ENCODE results near the gene ENTPD5. TPM values are rescaled to one million over a fixed set of nuclear protein-coding genes. Genes with fewer than 3 reads are reported as not detected.

ENTPD5 gene
- total RNA-seq, 1 experiment from 2014 or later, result 10.6 TPM

DNA sequence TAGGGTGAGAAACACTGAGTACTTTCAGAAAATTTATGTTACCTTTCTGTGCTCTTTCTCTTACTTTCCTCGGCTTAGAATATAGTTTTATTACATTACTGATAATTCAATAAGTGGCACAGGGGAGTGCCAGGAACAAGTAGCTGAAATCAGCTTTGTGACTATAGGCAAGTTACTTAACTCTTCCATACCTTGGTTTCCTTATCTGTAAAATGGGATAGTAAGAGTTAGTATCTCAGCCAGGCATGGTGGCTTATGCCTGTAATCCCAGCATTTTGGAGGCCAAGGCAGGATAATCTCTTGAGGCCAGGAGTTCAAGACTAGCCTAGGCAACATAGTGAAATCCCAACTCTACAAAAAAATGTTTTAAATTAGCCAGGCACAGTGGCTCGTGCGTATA lies 15.5 kb upstream of the ENTPD5 start:
- CTCF ChIA-PET, result interaction anchor here (0.6 kb wide), 1 partner anchor 16 kb away, joined by 3 read pairs; no protein-coding TSS in a partner anchor
- ATAC-seq (no peak), DNase-seq (ENCODE audit: low spot score) (no peak)
- Mint-ChIP-seq H3K4me3 (no peak overlapping the region), H3K36me3 (no peaks in the 10 kb centered on the region), H3K9me3 (no peaks in the 10 kb centered on the region), H3K4me1 (no peaks in the 10 kb centered on the region), H3K27me3 (ENCODE audit: low read depth) (no peaks in the 10 kb centered on the region), H3K27ac (no peak overlapping the region)
- TF ChIP-seq, protein P1, sequence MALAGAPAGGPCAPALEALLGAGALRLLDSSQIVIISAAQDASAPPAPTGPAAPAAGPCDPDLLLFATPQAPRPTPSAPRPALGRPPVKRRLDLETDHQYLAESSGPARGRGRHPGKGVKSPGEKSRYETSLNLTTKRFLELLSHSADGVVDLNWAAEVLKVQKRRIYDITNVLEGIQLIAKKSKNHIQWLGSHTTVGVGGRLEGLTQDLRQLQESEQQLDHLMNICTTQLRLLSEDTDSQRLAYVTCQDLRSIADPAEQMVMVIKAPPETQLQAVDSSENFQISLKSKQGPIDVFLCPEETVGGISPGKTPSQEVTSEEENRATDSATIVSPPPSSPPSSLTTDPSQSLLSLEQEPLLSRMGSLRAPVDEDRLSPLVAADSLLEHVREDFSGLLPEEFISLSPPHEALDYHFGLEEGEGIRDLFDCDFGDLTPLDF (CRISPR knock-in tag; IDR thresholded peaks at IDR 0.05), result no peak
- TF ChIP-seq ZBTB21 (CRISPR knock-in tag; IDR thresholded peaks at IDR 0.05; ENCODE audit: borderline replicate concordance) (no peak), TEAD4 (CRISPR knock-in tag; IDR thresholded peaks at IDR 0.05) (no peak), RORB (CRISPR knock-in tag; IDR thresholded peaks at IDR 0.05) (no peak), SMAD3 (CRISPR knock-in tag; IDR thresholded peaks at IDR 0.05; ENCODE audit: borderline replicate concordance) (no peak), ZNF232 (CRISPR knock-in tag; IDR thresholded peaks at IDR 0.05) (no peak), ZNF263 (CRISPR knock-in tag; IDR thresholded peaks at IDR 0.05; ENCODE audit: low read depth) (no peak), NFYB (CRISPR knock-in tag; conservative IDR thresholded peaks at IDR 0.05; ENCODE audit: low read depth) (no peak), ZNF671 (CRISPR knock-in tag; IDR thresholded peaks at IDR 0.05) (no peak), GRHL2 (CRISPR knock-in tag; IDR thresholded peaks at IDR 0.05; ENCODE audit: insufficient replicate concordance, severe bottlenecking) (no peak)
- TF ChIP-seq, protein P2, sequence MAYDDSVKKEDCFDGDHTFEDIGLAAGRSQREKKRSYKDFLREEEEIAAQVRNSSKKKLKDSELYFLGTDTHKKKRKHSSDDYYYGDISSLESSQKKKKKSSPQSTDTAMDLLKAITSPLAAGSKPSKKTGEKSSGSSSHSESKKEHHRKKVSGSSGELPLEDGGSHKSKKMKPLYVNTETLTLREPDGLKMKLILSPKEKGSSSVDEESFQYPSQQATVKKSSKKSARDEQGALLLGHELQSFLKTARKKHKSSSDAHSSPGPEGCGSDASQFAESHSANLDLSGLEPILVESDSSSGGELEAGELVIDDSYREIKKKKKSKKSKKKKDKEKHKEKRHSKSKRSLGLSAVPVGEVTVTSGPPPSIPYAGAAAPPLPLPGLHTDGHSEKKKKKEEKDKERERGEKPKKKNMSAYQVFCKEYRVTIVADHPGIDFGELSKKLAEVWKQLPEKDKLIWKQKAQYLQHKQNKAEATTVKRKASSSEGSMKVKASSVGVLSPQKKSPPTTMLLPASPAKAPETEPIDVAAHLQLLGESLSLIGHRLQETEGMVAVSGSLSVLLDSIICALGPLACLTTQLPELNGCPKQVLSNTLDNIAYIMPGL (CRISPR knock-in tag; IDR thresholded peaks at IDR 0.05), result no peak
- TF ChIP-seq, protein P3, sequence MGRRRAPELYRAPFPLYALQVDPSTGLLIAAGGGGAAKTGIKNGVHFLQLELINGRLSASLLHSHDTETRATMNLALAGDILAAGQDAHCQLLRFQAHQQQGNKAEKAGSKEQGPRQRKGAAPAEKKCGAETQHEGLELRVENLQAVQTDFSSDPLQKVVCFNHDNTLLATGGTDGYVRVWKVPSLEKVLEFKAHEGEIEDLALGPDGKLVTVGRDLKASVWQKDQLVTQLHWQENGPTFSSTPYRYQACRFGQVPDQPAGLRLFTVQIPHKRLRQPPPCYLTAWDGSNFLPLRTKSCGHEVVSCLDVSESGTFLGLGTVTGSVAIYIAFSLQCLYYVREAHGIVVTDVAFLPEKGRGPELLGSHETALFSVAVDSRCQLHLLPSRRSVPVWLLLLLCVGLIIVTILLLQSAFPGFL (CRISPR knock-in tag; IDR thresholded peaks at IDR 0.05; ENCODE audit: borderline replicate concordance), result no peak
- TF ChIP-seq, protein P4, sequence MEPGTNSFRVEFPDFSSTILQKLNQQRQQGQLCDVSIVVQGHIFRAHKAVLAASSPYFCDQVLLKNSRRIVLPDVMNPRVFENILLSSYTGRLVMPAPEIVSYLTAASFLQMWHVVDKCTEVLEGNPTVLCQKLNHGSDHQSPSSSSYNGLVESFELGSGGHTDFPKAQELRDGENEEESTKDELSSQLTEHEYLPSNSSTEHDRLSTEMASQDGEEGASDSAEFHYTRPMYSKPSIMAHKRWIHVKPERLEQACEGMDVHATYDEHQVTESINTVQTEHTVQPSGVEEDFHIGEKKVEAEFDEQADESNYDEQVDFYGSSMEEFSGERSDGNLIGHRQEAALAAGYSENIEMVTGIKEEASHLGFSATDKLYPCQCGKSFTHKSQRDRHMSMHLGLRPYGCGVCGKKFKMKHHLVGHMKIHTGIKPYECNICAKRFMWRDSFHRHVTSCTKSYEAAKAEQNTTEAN (CRISPR knock-in tag; IDR thresholded peaks at IDR 0.05), result no peak
- TF ChIP-seq, protein P5, sequence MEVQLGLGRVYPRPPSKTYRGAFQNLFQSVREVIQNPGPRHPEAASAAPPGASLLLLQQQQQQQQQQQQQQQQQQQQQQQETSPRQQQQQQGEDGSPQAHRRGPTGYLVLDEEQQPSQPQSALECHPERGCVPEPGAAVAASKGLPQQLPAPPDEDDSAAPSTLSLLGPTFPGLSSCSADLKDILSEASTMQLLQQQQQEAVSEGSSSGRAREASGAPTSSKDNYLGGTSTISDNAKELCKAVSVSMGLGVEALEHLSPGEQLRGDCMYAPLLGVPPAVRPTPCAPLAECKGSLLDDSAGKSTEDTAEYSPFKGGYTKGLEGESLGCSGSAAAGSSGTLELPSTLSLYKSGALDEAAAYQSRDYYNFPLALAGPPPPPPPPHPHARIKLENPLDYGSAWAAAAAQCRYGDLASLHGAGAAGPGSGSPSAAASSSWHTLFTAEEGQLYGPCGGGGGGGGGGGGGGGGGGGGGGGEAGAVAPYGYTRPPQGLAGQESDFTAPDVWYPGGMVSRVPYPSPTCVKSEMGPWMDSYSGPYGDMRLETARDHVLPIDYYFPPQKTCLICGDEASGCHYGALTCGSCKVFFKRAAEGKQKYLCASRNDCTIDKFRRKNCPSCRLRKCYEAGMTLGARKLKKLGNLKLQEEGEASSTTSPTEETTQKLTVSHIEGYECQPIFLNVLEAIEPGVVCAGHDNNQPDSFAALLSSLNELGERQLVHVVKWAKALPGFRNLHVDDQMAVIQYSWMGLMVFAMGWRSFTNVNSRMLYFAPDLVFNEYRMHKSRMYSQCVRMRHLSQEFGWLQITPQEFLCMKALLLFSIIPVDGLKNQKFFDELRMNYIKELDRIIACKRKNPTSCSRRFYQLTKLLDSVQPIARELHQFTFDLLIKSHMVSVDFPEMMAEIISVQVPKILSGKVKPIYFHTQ (CRISPR knock-in tag; IDR thresholded peaks at IDR 0.05), result no peak
- TF ChIP-seq, protein P6, sequence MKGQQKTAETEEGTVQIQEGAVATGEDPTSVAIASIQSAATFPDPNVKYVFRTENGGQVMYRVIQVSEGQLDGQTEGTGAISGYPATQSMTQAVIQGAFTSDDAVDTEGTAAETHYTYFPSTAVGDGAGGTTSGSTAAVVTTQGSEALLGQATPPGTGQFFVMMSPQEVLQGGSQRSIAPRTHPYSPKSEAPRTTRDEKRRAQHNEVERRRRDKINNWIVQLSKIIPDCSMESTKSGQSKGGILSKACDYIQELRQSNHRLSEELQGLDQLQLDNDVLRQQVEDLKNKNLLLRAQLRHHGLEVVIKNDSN (CRISPR knock-in tag; IDR thresholded peaks at IDR 0.05), result no peak
- TF ChIP-seq, protein P7, sequence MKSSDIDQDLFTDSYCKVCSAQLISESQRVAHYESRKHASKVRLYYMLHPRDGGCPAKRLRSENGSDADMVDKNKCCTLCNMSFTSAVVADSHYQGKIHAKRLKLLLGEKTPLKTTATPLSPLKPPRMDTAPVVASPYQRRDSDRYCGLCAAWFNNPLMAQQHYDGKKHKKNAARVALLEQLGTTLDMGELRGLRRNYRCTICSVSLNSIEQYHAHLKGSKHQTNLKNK (CRISPR knock-in tag; IDR thresholded peaks at IDR 0.05), result no peak
- TF ChIP-seq, protein P8, sequence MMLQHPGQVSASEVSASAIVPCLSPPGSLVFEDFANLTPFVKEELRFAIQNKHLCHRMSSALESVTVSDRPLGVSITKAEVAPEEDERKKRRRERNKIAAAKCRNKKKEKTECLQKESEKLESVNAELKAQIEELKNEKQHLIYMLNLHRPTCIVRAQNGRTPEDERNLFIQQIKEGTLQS (CRISPR knock-in tag; conservative IDR thresholded peaks at IDR 0.05), result no peak
- POLR2A ChIA-PET, result interaction anchor here (0.8 kb wide), 1 partner anchor 34 kb away, joined by 9 read pairs; no protein-coding TSS in a partner anchor

Data from WTC11 (cell line).